HepG2 (cell line): ENCODE data around the gene PPP1R9A. TPM values are rescaled to one million over a fixed set of nuclear protein-coding genes. Genes with fewer than 3 reads are reported as not detected.

Experiments
- ATAC-seq: fragments of 200-7000 bp; cut with Tn5 transposase; 3 replicates; pipeline ENCODE4 v1.9.1; 2020; ENCODE audit warnings: mild to moderate bottlenecking, moderate library complexity
- BruUV-seq: library from RNA; stranded (reverse); fragments of 400-500 nt; replicated peaks from 2 replicates; lab custom pipeline; 2021; lab: Mats Ljungman, UMichigan
- CTCF ChIA-PET: fragments of 300-600 bp; formaldehyde crosslinking; extraction: SDS; loops from one replicate; lab custom pipeline; 2021; ENCODE audit warnings: low total read pairs, inconsistent platforms, low intra/inter-chr PET ratio; lab: Yijun Ruan, JAX
- POLR2A ChIA-PET: fragments of 350-600 bp; sonication (Branson Sonifier 250); formaldehyde crosslinking; loops from one replicate; lab custom pipeline; 2020; ENCODE audit warnings: antibody characterized with exemption, inconsistent platforms; lab: Yijun Ruan, JAX
- DNase-seq: peaks from one replicate; pipeline ENCODE4 v3.0.0-alpha.2; 2015; ENCODE audit warnings: low spot score
- FAIRE-seq: peaks from 3 replicates; lab custom pipeline; 2011; peaks lifted over from hg19 to GRCh38; lab: Jason Lieb, UNC
- H2AFZ ChIP-seq: one replicate; pipeline ENCODE4 v1.6.1; 2011; ENCODE audit warnings: low read length, inconsistent platforms
- H3K27ac ChIP-seq: fragments of 300-600 bp; 3 replicates; pipeline ENCODE4 v1.8.0; 2011; ENCODE audit warnings: mixed run types, mild to moderate bottlenecking, mixed read lengths, low read length, inconsistent platforms; ENCODE audit not compliant: insufficient read depth; ENCODE audit errors: extremely low read length
- H3K27me3 ChIP-seq, 2 experiments: fragments of 200-600 bp in 1 of 2; 2 replicates in 1 of 2; 3 replicates in 1 of 2; pipeline versions ENCODE4 v1.6.0 to v1.8.0; 2011; ENCODE audit warnings: low read length in 2 of 2, mild to moderate bottlenecking in 2 of 2, moderate library complexity in 2 of 2, inconsistent platforms in 1 of 2; ENCODE audit not compliant: insufficient read depth in 2 of 2, control insufficient read depth in 1 of 2
- H3K36me3 ChIP-seq, 2 experiments: fragments of 200-600 bp in 1 of 2; replicated peaks in 1 of 2; 2 replicates in 1 of 2; 3 replicates in 1 of 2; pipeline versions ENCODE4 v1.5.1 to v1.8.0; 2011; ENCODE audit warnings: low read length in 2 of 2, inconsistent platforms in 1 of 2; ENCODE audit not compliant: insufficient read depth in 2 of 2, control insufficient read depth in 1 of 2
- H3K4me1 ChIP-seq: 2 replicates; pipeline ENCODE4 v1.5.1; 2012; ENCODE audit warnings: low read length, inconsistent platforms; ENCODE audit not compliant: insufficient read depth
- H3K4me2 ChIP-seq: 2 replicates; pipeline ENCODE4 v1.6.0; 2011; ENCODE audit warnings: low read depth, low read length, inconsistent platforms
- H3K4me3 ChIP-seq, 3 experiments: fragments of 200-600 bp in 1 of 3; sonication (generic), shearing (Covaris generic) in 1 of 3; replicated peaks in 1 of 3; 2 replicates each; pipeline ENCODE4 v1.5.1; 2011 to 2016; ENCODE audit warnings: low read length in 3 of 3, inconsistent platforms in 2 of 3, low read depth in 2 of 3, mild to moderate bottlenecking in 2 of 3, control low read depth in 1 of 3, mixed read lengths in 1 of 3; ENCODE audit not compliant: insufficient read depth in 1 of 3
- H3K79me2 ChIP-seq: one replicate; pipeline ENCODE4 v1.6.1; 2011; ENCODE audit warnings: low read length, inconsistent platforms; ENCODE audit not compliant: insufficient read depth
- H3K9ac ChIP-seq: 2 replicates; pipeline ENCODE4 v1.6.0; 2011; ENCODE audit warnings: mild to moderate bottlenecking, low read depth, low read length, inconsistent platforms; ENCODE audit not compliant: insufficient read depth
- H3K9me3 ChIP-seq: 2 replicates; pipeline ENCODE4 v1.5.1; 2012; ENCODE audit warnings: mild to moderate bottlenecking, low read length
- H4K20me1 ChIP-seq: 2 replicates; pipeline ENCODE4 v1.6.0; 2011; ENCODE audit warnings: inconsistent platforms, mild to moderate bottlenecking, low read length, moderate library complexity; ENCODE audit not compliant: insufficient read depth
- BHLHE40 ChIP-seq: IDR thresholded peaks from 2 replicates; pipeline ENCODE4 v1.6.1; 2011; ENCODE audit warnings: low read length, improper control_type of control experiment
- NPAS2 ChIP-seq: sonication (generic); formaldehyde crosslinking; IDR thresholded peaks from 2 replicates; pipeline ENCODE4 v1.8.0; 2022; ENCODE audit warnings: mild to moderate bottlenecking, missing genetic modification reagents, borderline replicate concordance
- SRSF9 ChIP-seq: fragments of 200-400 bp; formaldehyde crosslinking; IDR thresholded peaks from 2 replicates; pipeline ENCODE4 v1.6.1; 2018; ENCODE audit warnings: borderline replicate concordance, mild to moderate bottlenecking, low read depth, low read length; ENCODE audit not compliant: insufficient read depth, poor library complexity, severe bottlenecking
- ZNF263 ChIP-seq: sonication (generic); formaldehyde crosslinking; IDR thresholded peaks from 2 replicates; pipeline ENCODE4 v1.4.0; 2020; ENCODE audit warnings: missing genetic modification reagents
- ZNF281 ChIP-seq: sonication (generic); formaldehyde crosslinking; IDR thresholded peaks from 2 replicates; pipeline ENCODE4 v1.4.0; 2020; ENCODE audit warnings: missing genetic modification reagents, borderline replicate concordance
- ZNF749 ChIP-seq: sonication (generic); formaldehyde crosslinking; IDR thresholded peaks from 2 replicates; pipeline ENCODE4 v1.8.0; 2022; ENCODE audit warnings: mild to moderate bottlenecking, missing genetic modification reagents, moderate library complexity, borderline replicate concordance
- WGBS: methylation state at CpG from one replicate; pipeline ENCODE4 v1.1.6; 2017; ENCODE audit warnings: low lambda C conversion rate; 5-methylcytosine and 5-hydroxymethylcytosine counted together
- in situ Hi-C: cut with HindIII; loops from 2 replicates; pipeline ENCODE4 v1.10.0; 2017; ENCODE audit warnings: low pct_unique_long_range_greater_than_20kb; ENCODE audit not compliant: extremely low pct_ligation_motif_present
- intact Hi-C: fragments of 100-400 bp; cut with micrococcal nuclease; formaldehyde crosslinking; loops from one replicate; pipeline ENCODE4 v1.10.0; 2022; ENCODE audit not compliant: unreplicated experiment
- polyA plus RNA-seq, 8 experiments: library from polyadenylated mRNA; depleted of rRNA in 3 of 8; stranded (reverse) in 7 of 8; unstranded in 1 of 8; fragments of >200 nt; fragmentation: Illumina TruSeq in 4 of 8; extraction: Trizol in 4 of 8; gene quantifications; 2 replicates each; pipeline versions ENCODE4 v1.2.1 to v1.2.3, GENCODE V29; 2011 to 2016; ENCODE audit warnings: low read depth in 4 of 8, missing spikeins in 1 of 8, mixed read lengths in 1 of 8; ENCODE audit not compliant: insufficient read depth in 1 of 8
- total RNA-seq, 5 experiments: library from RNA; depleted of rRNA; stranded (reverse); fragments of >200 nt; fragmentation: Illumina TruSeq; extraction: Trizol; gene quantifications; 2 replicates each; pipeline ENCODE4 v1.2.3, GENCODE V29; 2016; ENCODE audit warnings: low read depth in 1 of 5
- TF ChIP-seq, protein P1 (sequence below): sonication (generic); formaldehyde crosslinking; IDR thresholded peaks from 2 replicates; pipeline ENCODE4 v1.4.0; 2020; ENCODE audit warnings: mild to moderate bottlenecking, missing genetic modification reagents

Gene PPP1R9A
- total and polyA plus RNA-seq, 2 of the 13 experiments (the other 11 are each of a cell fraction or from before 2014, with no cell fraction given) = 11.4 to 31.9 TPM

- CTCF ChIA-PET = no interaction called here
Measured at GRCh38 chr7:95269640-95270039, 362.2 kb downstream of the PPP1R9A start.

DNA sequence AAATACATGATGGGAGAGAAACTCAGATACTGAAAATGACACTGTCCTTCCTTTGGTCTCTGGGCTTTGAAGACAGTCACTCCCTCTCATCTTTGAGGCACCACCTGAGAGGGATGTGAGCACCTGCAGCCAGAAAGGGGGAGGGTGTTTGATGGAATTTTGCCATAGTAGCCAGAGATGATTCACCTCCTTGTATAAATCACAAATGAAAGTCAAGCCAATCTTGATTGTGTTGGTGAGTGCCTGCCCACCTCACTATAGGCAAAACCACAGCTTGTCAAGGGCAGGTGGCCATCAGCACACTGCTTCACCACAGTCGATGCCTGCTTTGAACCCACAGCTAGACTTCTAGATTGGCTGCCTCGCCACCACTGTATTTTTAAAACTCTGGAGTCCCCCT, 368.7 kb downstream of the PPP1R9A start:
- Histone ChIP-seq H4K20me1 (no peaks in the 10 kb centered on the region), H3K9ac (no peak overlapping the region), H3K79me2 (no peaks in the 10 kb centered on the region), H3K27ac (no peak overlapping the region), H2AFZ (no peak overlapping the region), H3K4me1 (no peaks in the 10 kb centered on the region), H3K9me3 (no peaks in the 10 kb centered on the region), H3K27me3 (no peaks in the 10 kb centered on the region; a peak in 1 of 5 replicates), H3K4me3 (no peak overlapping the region), H3K36me3 (peaks cover 1 to 15% of the 10 kb centered on the region in 2 experiments; a peak in 3 of 5 replicates), H3K4me2 (no peak overlapping the region)
- 91% methylated on average over 2 of the region's 2 CpGs for WGBS
- ChIA-PET CTCF (no interaction called here), POLR2A (no interaction called here)
- in situ Hi-C loops (no loop called here), intact Hi-C loops (no loop called here)
- DNase-seq (no peak), ATAC-seq (no peak), FAIRE-seq (no peak)
- BruUV-seq = no TSS peak
- TF ChIP-seq ZNF281 (CRISPR knock-in tag) = no peak
- no peak for TF ChIP-seq SRSF9
- no peak for TF ChIP-seq ZNF749 (CRISPR knock-in tag)
- no peak for TF ChIP-seq NPAS2 (CRISPR knock-in tag)

More at GRCh38 chr7:95269640-95270039, 362.2 kb downstream of the PPP1R9A start:
- ATAC-seq = no peak
- 95% methylated on average over 5 of the region's 5 CpGs for WGBS
- intact Hi-C loops = no loop called here
- H4K20me1 ChIP-seq = no peaks in the 10 kb centered on the region
- no peak overlapping the region for H3K27ac ChIP-seq
- no peak overlapping the region for H3K9ac ChIP-seq
- POLR2A ChIA-PET = no interaction called here
- H3K36me3 ChIP-seq = peaks cover 1 to 10% of the 10 kb centered on the region in 2 experiments; a peak in 2 of 5 replicates
- H3K27me3 ChIP-seq = no peaks in the 10 kb centered on the region; a peak in 1 of 5 replicates
- H3K4me3 ChIP-seq = no peak overlapping the region
- H2AFZ ChIP-seq = no peak overlapping the region
- H3K4me2 ChIP-seq = no peak overlapping the region
- H3K9me3 ChIP-seq = no peaks in the 10 kb centered on the region
- no peak for FAIRE-seq
- in situ Hi-C loops = loop anchor here (25.0 kb wide), 1 partner anchor 982 kb away; no protein-coding TSS in a partner anchor
- TF ChIP-seq, protein P1, sequence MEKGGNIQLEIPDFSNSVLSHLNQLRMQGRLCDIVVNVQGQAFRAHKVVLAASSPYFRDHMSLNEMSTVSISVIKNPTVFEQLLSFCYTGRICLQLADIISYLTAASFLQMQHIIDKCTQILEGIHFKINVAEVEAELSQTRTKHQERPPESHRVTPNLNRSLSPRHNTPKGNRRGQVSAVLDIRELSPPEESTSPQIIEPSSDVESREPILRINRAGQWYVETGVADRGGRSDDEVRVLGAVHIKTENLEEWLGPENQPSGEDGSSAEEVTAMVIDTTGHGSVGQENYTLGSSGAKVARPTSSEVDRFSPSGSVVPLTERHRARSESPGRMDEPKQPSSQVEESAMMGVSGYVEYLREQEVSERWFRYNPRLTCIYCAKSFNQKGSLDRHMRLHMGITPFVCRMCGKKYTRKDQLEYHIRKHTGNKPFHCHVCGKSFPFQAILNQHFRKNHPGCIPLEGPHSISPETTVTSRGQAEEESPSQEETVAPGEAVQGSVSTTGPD (CRISPR knock-in tag) = no peak
- TF ChIP-seq ZNF263 (CRISPR knock-in tag) (no peak), BHLHE40 (no peak)
- no peaks in the 10 kb centered on the region for H3K79me2 ChIP-seq
- no TSS peak for BruUV-seq
- DNase-seq = no peak
- no peaks in the 10 kb centered on the region for H3K4me1 ChIP-seq
